Measurements from ENCODE around the gene NMU. TPM values are rescaled to one million over a fixed set of nuclear protein-coding genes. Genes with fewer than 3 reads are reported as not detected.

Gene NMU
- total and polyA plus RNA-seq, 9 of the 15 experiments (the other 6 are each of a cell fraction or from before 2014, with no cell fraction given): 73.8 to 846 (median 599) TPM

DNA sequence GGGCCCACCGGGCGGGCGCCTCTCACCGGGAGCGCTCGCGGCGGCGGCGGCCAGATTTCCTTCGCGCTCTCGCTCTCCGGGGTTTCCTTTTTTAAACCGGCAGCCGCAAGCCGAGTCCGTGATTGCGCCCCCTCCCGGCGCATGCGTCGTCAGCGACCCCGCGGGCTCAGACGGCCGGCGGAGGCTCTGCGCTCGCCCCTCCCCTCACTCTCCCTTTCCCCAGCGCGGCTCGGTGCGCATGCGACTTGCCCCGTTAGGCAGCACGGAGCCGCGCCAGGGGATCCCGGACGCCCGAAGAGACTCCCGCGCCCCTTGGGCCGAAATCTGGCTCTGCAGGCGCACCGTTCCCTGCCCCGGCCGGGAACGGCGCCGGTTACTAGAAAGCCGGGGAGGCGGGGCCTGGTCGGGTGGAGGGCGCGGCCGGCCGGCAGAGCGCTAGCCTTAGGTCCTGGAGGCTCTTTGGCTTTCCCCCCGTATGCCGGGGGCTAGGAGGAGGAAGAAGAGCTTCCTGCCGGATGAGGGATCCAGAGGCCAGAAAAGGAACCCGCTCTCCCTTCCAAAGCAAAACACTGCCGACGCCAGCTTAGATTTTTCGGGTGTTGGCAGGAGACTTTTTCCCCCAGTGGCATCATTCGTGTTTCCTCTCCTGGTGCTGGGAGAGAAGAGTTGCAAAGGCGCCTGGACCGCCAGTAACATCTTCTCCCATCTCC, 89.2 kb downstream of the NMU start, which contains the start of gene CLOCK (continued):
- TF ChIP-seq, protein P1, sequence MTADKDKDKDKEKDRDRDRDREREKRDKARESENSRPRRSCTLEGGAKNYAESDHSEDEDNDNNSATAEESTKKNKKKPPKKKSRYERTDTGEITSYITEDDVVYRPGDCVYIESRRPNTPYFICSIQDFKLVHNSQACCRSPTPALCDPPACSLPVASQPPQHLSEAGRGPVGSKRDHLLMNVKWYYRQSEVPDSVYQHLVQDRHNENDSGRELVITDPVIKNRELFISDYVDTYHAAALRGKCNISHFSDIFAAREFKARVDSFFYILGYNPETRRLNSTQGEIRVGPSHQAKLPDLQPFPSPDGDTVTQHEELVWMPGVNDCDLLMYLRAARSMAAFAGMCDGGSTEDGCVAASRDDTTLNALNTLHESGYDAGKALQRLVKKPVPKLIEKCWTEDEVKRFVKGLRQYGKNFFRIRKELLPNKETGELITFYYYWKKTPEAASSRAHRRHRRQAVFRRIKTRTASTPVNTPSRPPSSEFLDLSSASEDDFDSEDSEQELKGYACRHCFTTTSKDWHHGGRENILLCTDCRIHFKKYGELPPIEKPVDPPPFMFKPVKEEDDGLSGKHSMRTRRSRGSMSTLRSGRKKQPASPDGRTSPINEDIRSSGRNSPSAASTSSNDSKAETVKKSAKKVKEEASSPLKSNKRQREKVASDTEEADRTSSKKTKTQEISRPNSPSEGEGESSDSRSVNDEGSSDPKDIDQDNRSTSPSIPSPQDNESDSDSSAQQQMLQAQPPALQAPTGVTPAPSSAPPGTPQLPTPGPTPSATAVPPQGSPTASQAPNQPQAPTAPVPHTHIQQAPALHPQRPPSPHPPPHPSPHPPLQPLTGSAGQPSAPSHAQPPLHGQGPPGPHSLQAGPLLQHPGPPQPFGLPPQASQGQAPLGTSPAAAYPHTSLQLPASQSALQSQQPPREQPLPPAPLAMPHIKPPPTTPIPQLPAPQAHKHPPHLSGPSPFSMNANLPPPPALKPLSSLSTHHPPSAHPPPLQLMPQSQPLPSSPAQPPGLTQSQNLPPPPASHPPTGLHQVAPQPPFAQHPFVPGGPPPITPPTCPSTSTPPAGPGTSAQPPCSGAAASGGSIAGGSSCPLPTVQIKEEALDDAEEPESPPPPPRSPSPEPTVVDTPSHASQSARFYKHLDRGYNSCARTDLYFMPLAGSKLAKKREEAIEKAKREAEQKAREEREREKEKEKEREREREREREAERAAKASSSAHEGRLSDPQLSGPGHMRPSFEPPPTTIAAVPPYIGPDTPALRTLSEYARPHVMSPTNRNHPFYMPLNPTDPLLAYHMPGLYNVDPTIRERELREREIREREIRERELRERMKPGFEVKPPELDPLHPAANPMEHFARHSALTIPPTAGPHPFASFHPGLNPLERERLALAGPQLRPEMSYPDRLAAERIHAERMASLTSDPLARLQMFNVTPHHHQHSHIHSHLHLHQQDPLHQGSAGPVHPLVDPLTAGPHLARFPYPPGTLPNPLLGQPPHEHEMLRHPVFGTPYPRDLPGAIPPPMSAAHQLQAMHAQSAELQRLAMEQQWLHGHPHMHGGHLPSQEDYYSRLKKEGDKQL (CRISPR knock-in tag; IDR thresholded peaks at IDR 0.05; ENCODE audit: borderline replicate concordance): no peak
- TF ChIP-seq, protein P2, sequence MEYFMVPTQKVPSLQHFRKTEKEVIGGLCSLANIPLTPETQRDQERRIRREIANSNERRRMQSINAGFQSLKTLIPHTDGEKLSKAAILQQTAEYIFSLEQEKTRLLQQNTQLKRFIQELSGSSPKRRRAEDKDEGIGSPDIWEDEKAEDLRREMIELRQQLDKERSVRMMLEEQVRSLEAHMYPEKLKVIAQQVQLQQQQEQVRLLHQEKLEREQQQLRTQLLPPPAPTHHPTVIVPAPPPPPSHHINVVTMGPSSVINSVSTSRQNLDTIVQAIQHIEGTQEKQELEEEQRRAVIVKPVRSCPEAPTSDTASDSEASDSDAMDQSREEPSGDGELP (CRISPR knock-in tag; IDR thresholded peaks at IDR 0.05; ENCODE audit: borderline replicate concordance): peak; percentile 68
- TF ChIP-seq KDM4B (IDR thresholded peaks at IDR 0.05; ENCODE audit: borderline replicate concordance in 2 of 2, low read depth in 1 of 2) (no peak; a peak in 1 of 4 replicates), TBL1XR1 (IDR thresholded peaks at IDR 0.05; ENCODE audit: low read length in 2 of 2) (peak in 1 of 2 experiments; percentile 13; a peak in 1 of 4 replicates), XRCC4 (IDR thresholded peaks at IDR 0.05; ENCODE audit: extremely low read depth, insufficient read depth, insufficient read length) (no peak), PHF8 (IDR thresholded peaks at IDR 0.05; ENCODE audit: borderline replicate concordance, low read length) (peak; percentile 55; the same call in 1 of the 2 replicates), NONO (IDR thresholded peaks at IDR 0.05; ENCODE audit: low read depth in 2 of 2, low read length in 1 of 2) (peak; percentile 20 to 46; a peak in 2 of 4 replicates), RB1 (IDR thresholded peaks at IDR 0.05; ENCODE audit: low read depth) (peak; percentile 75), ZSCAN29 (IDR thresholded peaks at IDR 0.05) (no peak), ZNF121 (CRISPR knock-in tag; conservative IDR thresholded peaks at IDR 0.05) (no peak), FOXA3 (CRISPR knock-in tag; conservative IDR thresholded peaks at IDR 0.05 in 1 of 2, IDR thresholded peaks at IDR 0.05 in 1 of 2) (0 out of 4 replicates have a peak, but pooled peaks of 1 of the 2 experiments have one; percentile 28), MEIS2 (IDR thresholded peaks at IDR 0.05; ENCODE audit: partially characterized antibody) (peak; percentile 72), POLR2AphosphoS5 (IDR thresholded peaks at IDR 0.05; ENCODE audit: control insufficient read depth, insufficient read depth, low read depth, low read length) (peak; percentile 21; the same call in 1 of the 2 replicates), NFRKB (IDR thresholded peaks at IDR 0.05; ENCODE audit: low read depth) (no peak), RBM25 (IDR thresholded peaks at IDR 0.05; ENCODE audit: low read depth, low read length, severe bottlenecking) (no peak), GABPA (tag; conservative IDR thresholded peaks at IDR 0.05; ENCODE audit: low read depth) (no peak)
- TF ChIP-seq, protein P3, sequence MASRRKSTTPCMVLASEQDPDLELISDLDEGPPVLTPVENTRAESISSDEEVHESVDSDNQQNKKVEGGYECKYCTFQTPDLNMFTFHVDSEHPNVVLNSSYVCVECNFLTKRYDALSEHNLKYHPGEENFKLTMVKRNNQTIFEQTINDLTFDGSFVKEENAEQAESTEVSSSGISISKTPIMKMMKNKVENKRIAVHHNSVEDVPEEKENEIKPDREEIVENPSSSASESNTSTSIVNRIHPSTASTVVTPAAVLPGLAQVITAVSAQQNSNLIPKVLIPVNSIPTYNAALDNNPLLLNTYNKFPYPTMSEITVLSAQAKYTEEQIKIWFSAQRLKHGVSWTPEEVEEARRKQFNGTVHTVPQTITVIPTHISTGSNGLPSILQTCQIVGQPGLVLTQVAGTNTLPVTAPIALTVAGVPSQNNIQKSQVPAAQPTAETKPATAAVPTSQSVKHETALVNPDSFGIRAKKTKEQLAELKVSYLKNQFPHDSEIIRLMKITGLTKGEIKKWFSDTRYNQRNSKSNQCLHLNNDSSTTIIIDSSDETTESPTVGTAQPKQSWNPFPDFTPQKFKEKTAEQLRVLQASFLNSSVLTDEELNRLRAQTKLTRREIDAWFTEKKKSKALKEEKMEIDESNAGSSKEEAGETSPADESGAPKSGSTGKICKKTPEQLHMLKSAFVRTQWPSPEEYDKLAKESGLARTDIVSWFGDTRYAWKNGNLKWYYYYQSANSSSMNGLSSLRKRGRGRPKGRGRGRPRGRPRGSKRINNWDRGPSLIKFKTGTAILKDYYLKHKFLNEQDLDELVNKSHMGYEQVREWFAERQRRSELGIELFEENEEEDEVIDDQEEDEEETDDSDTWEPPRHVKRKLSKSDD (conservative IDR thresholded peaks at IDR 0.05; ENCODE audit: low read length): no peak

All from K562 (cell line).